GM12878 (cell line): ENCODE results near the gene SMPDL3A. TPM values are rescaled to one million over a fixed set of nuclear protein-coding genes. Genes with fewer than 3 reads are reported as not detected.

Source experiments
- ATAC-seq: fragments of 200-7000 bp; cut with Tn5 transposase; 3 replicates; pipeline ENCODE4 v1.9.1; 2020; ENCODE audit warnings: mild to moderate bottlenecking, moderate library complexity
- BruUV-seq: library from RNA; stranded (reverse); fragments of 400-500 nt; replicated peaks from 2 replicates; lab custom pipeline; 2021; lab: Mats Ljungman, UMichigan
- CTCF ChIA-PET: fragments of 300-600 bp; sonication (Branson Sonifier 250); formaldehyde crosslinking; extraction: SDS; loops from one replicate; lab custom pipeline; 2021; ENCODE audit warnings: inconsistent platforms; lab: Yijun Ruan, JAX
- POLR2A ChIA-PET: fragments of 350-600 bp; formaldehyde crosslinking; extraction: SDS; loops from one replicate; lab custom pipeline; 2021; ENCODE audit warnings: inconsistent platforms; lab: Charles Lee
- RAD21 ChIA-PET: fragments of 300-600 bp; sonication (Branson Sonifier 250); formaldehyde crosslinking; loops from one replicate; lab custom pipeline; 2023; ENCODE audit warnings: antibody characterized with exemption; ENCODE audit not compliant: unreplicated experiment; lab: Charles Lee
- SMC1A ChIA-PET: fragments of 300-600 bp; sonication (Branson Sonifier 250); formaldehyde crosslinking; loops from one replicate; lab custom pipeline; 2023; ENCODE audit not compliant: unreplicated experiment, uncharacterized antibody; lab: Charles Lee
- DNase-seq: peaks from one replicate; pipeline ENCODE4 v3.0.0-alpha.2; 2011; ENCODE audit warnings: low read depth, low spot score
- FAIRE-seq: peaks from 3 replicates; lab custom pipeline; 2011; peaks lifted over from hg19 to GRCh38; lab: Jason Lieb, UNC
- H2AFZ ChIP-seq: 2 replicates; pipeline ENCODE4 v1.6.0; 2011; ENCODE audit warnings: low read depth, low read length, control low read depth; ENCODE audit not compliant: control insufficient read depth
- H3K27ac ChIP-seq: 2 replicates; pipeline ENCODE4 v1.5.1; 2011; ENCODE audit warnings: control low read depth; ENCODE audit not compliant: control insufficient read depth, insufficient read depth
- H3K27me3 ChIP-seq, 2 experiments: replicated peaks in 1 of 2; 2 replicates each; pipeline versions ENCODE4 v1.6.0 to v1.6.1; 2011; ENCODE audit warnings: low read length in 1 of 2; ENCODE audit not compliant: control insufficient read depth in 2 of 2, insufficient read depth in 2 of 2
- H3K36me3 ChIP-seq, 2 experiments: 2 replicates each; pipeline ENCODE4 v1.5.1; 2011; ENCODE audit warnings: low read length in 1 of 2; ENCODE audit not compliant: control insufficient read depth in 2 of 2, insufficient read depth in 2 of 2
- H3K4me1 ChIP-seq: 2 replicates; pipeline ENCODE4 v1.6.1; 2011; ENCODE audit warnings: mild to moderate bottlenecking, low read length, moderate library complexity, mixed read lengths; ENCODE audit not compliant: control insufficient read depth, insufficient read depth
- H3K4me2 ChIP-seq: 2 replicates; pipeline ENCODE4 v1.6.0; 2011; ENCODE audit warnings: control low read depth; ENCODE audit not compliant: control insufficient read depth, insufficient read depth
- H3K4me3 ChIP-seq: fragments of 200-600 bp; sonication (generic); 2 replicates; pipeline ENCODE4 v1.5.1; 2016
- H3K79me2 ChIP-seq: 2 replicates; pipeline ENCODE4 v1.6.0; 2011; ENCODE audit warnings: low read length; ENCODE audit not compliant: control insufficient read depth, insufficient read depth
- H3K9ac ChIP-seq: 2 replicates; pipeline ENCODE4 v1.8.0; 2011; ENCODE audit warnings: low read length, control low read depth, mixed read lengths; ENCODE audit not compliant: control insufficient read depth, insufficient read depth
- H3K9me3 ChIP-seq: replicated peaks from 3 replicates; pipeline ENCODE4 v1.5.1; 2011; ENCODE audit warnings: mild to moderate bottlenecking, low read length; ENCODE audit not compliant: control insufficient read depth, insufficient read depth
- H4K20me1 ChIP-seq: 2 replicates; pipeline ENCODE4 v1.6.0; 2011; ENCODE audit not compliant: control insufficient read depth, insufficient read depth
- BCL11A ChIP-seq: IDR thresholded peaks from 2 replicates; pipeline ENCODE4 v1.6.1; 2011; ENCODE audit warnings: low read depth, low read length
- GABPA ChIP-seq: IDR thresholded peaks from 2 replicates; pipeline ENCODE4 v1.6.1; 2014; ENCODE audit warnings: antibody characterized with exemption, low read depth, mild to moderate bottlenecking, inconsistent platforms
- HDAC2 ChIP-seq: fragments of 200-600 bp; sonication (generic); IDR thresholded peaks from 2 replicates; pipeline ENCODE4 v1.6.1; 2017
- KDM1A ChIP-seq: fragments of 200-600 bp; sonication (generic); IDR thresholded peaks from 2 replicates; pipeline ENCODE4 v1.6.1; 2016; ENCODE audit warnings: borderline replicate concordance
- LARP7 ChIP-seq: fragments of 450-650 bp; IDR thresholded peaks from 2 replicates; pipeline ENCODE4 v1.6.1; 2017; ENCODE audit warnings: mild to moderate bottlenecking
- MTA2 ChIP-seq: fragments of 450-650 bp; IDR thresholded peaks from 2 replicates; pipeline ENCODE4 v1.6.1; 2016; ENCODE audit warnings: low read depth, mild to moderate bottlenecking, moderate library complexity
- NFYA ChIP-seq: IDR thresholded peaks from 2 replicates; pipeline ENCODE4 v1.6.1; 2011; ENCODE audit warnings: low read depth, mild to moderate bottlenecking, low read length, improper control_type of control experiment, borderline replicate concordance
- PAX5 ChIP-seq: IDR thresholded peaks from 2 replicates; pipeline ENCODE4 v1.6.1; 2011; ENCODE audit warnings: low read depth, low read length, borderline replicate concordance
- RAD51 ChIP-seq: fragments of 450-650 bp; IDR thresholded peaks from 2 replicates; pipeline ENCODE4 v1.6.1; 2016; ENCODE audit warnings: moderate library complexity, mild to moderate bottlenecking, inconsistent platforms
- RELA ChIP-seq: fragments of 450-650 bp; IDR thresholded peaks from 2 replicates; pipeline ENCODE4 v1.8.0; 2014; ENCODE audit warnings: borderline replicate concordance; ENCODE audit not compliant: partially characterized antibody
- SIX5 ChIP-seq: IDR thresholded peaks from 2 replicates; pipeline ENCODE4 v1.6.1; 2011; ENCODE audit warnings: mild to moderate bottlenecking, low read depth, low read length, moderate library complexity; ENCODE audit not compliant: severe bottlenecking
- SP1 ChIP-seq: IDR thresholded peaks from one replicate; pipeline ENCODE4 v1.6.1; 2011; ENCODE audit warnings: low read depth, low read length
- SREBF1 ChIP-seq: IDR thresholded peaks from 2 replicates; pipeline ENCODE4 v1.6.1; 2012; ENCODE audit warnings: mild to moderate bottlenecking, low read length
- SREBF2 ChIP-seq: IDR thresholded peaks from 2 replicates; pipeline ENCODE4 v1.6.1; 2012; ENCODE audit warnings: mild to moderate bottlenecking, low read length
- STAT3 ChIP-seq: IDR thresholded peaks from 2 replicates; pipeline ENCODE4 v1.6.1; 2011; ENCODE audit warnings: low read depth, low read length, improper control_type of control experiment
- ZBED1 ChIP-seq: IDR thresholded peaks from 2 replicates; pipeline ENCODE4 v1.6.1; 2016; ENCODE audit warnings: borderline replicate concordance
- WGBS: methylation state at CpG from one replicate; pipeline ENCODE4 v1.1.6; 2016; ENCODE audit warnings: low lambda C conversion rate; ENCODE audit not compliant: insufficient replicate concordance, insufficient coverage; ENCODE audit errors: missing lambda C conversion rate; 5-methylcytosine and 5-hydroxymethylcytosine counted together
- in situ Hi-C: fragments of 300-500 bp; cut with MboI; formaldehyde crosslinking; loops from 9 replicates; pipeline ENCODE4 v1.14.3; 2018; ENCODE audit warnings: mixed read lengths
- intact Hi-C: fragments of 100-400 bp; cut with micrococcal nuclease; formaldehyde crosslinking; loops from one replicate; pipeline ENCODE4 v1.14.2; 2022; ENCODE audit not compliant: unreplicated experiment
- polyA plus RNA-seq, 11 experiments: library from polyadenylated mRNA; depleted of rRNA in 4 of 11; unstranded in 6 of 11; stranded (reverse) in 5 of 11; fragments of >200 nt; fragmentation: Nextera tagmentation in 4 of 11; fragmentation: Illumina TruSeq in 1 of 11; extraction: Ambion mirVana in 4 of 11; extraction: Trizol in 1 of 11; gene quantifications; 1 replicate in 1 of 11; 2 replicates in 10 of 11; pipeline versions ENCODE4 v1.2.1 to v1.2.3, GENCODE V29; 2011 to 2016; ENCODE audit warnings: inconsistent platforms in 2 of 11, missing spikeins in 2 of 11, low read depth in 1 of 11
- total RNA-seq, 4 experiments: library from RNA; depleted of rRNA in 3 of 4; stranded (reverse); fragments of >200 nt in 3 of 4; fragmentation: Illumina TruSeq in 1 of 4; extraction: Trizol in 1 of 4; gene quantifications; 2 replicates each; pipeline versions ENCODE4 v1.2.1 to v1.2.3, GENCODE V29; 2013 to 2021
- TF ChIP-seq, protein P1 (sequence below): fragments of 150-350 bp; IDR thresholded peaks from 2 replicates; pipeline ENCODE4 v1.6.1; 2014; ENCODE audit warnings: mild to moderate bottlenecking, low read depth, low read length

The SMPDL3A gene
- total and polyA plus RNA-seq, 10 of the 15 experiments (the other 5 are each of a cell fraction or from before 2014, with no cell fraction given): 0.05 to 0.91 (median 0.09) TPM; not detected in 3

DNA sequence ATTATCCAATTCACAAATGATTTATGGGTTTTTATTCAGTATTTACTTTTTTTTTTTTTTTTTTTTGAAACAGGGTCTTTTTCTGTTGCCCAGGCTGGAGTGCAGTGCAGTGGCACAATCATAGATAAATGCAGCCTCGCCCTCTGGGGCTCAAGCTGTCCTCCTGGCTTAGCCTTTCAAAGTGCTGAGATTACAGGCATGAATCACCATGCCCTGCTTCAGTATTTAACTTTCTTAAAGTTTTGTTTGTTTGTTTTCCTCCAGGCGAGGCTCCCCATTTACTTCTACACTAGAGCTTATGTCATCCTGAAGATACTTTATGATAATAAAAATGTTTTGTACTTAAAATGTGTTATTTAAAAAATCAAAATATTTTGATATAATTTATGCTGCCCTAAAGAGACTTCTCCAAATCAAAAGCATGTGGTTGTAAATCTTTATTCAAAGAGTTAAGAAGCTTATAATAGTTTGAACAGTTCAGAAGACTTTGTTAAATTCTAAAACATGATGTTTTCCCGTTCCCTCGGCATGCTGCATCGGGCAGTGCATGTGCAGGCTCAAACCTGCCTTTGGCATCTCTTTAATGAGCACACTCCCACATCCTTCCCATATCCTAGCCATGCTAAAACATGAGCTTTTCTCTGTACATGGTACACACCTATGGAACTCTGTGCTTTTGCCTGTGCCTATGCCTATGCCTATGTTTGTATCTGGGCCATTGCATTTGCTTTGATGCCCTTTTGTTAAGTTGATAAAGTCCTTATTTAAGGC is 11.0 kb downstream of the SMPDL3A start (continued):
- no peak for TF ChIP-seq GABPA
- TF ChIP-seq SIX5: no peak

DNA sequence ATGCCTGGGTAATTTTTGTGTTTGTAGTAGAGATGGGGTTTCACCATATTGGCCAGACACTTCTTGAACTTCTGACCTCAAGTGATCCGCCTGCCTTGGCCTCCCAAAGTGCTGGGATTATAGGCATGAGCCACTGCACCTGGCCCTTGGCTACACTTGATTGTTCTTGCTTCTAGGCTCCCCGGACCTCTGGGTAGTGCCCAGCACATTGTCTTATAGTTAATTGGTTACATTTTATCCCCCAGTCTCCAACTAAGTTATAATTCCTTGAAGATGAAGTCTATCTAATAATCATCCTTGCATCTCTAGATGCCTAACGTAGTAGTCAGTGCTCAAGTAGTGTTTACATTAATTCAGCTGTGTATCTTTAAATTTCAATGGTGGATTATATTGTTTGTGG is 11.8 kb downstream of the SMPDL3A start:
- Histone ChIP-seq H3K9ac (no peak overlapping the region), H2AFZ (no peak overlapping the region), H3K36me3 (no peaks in the 10 kb centered on the region), H3K79me2 (no peaks in the 10 kb centered on the region), H4K20me1 (no peaks in the 10 kb centered on the region), H3K4me3 (no peak overlapping the region), H3K4me2 (no peak overlapping the region), H3K27me3 (no peaks in the 10 kb centered on the region), H3K9me3 (no peaks in the 10 kb centered on the region), H3K27ac (no peak overlapping the region), H3K4me1 (no peaks in the 10 kb centered on the region)
- POLR2A ChIA-PET: interaction anchor here (1.1 kb wide), 1 partner anchor 12 kb away, joined by 5 read pairs; the partner anchor contains the start of gene SMPDL3A
- CTCF ChIA-PET: interaction anchor here (0.6 to 7.5 kb wide), 13 partner anchors 11 to 1150 kb away, joined by 3 to 59 read pairs (median 4); no protein-coding TSS in a partner anchor
- DNase-seq (no peak), ATAC-seq (no peak), FAIRE-seq (no peak)
- no peak for TF ChIP-seq SP1
- TF ChIP-seq NFYA: no peak
- TF ChIP-seq RAD51: no peak
- no peak for TF ChIP-seq ZBED1
- TF ChIP-seq LARP7: no peak
- no peak for TF ChIP-seq SREBF1
- TF ChIP-seq SREBF2: no peak
- TF ChIP-seq GABPA: no peak
- TF ChIP-seq HDAC2: no peak
- TF ChIP-seq PAX5: no peak
- TF ChIP-seq MTA2: no peak
- TF ChIP-seq, protein P1, sequence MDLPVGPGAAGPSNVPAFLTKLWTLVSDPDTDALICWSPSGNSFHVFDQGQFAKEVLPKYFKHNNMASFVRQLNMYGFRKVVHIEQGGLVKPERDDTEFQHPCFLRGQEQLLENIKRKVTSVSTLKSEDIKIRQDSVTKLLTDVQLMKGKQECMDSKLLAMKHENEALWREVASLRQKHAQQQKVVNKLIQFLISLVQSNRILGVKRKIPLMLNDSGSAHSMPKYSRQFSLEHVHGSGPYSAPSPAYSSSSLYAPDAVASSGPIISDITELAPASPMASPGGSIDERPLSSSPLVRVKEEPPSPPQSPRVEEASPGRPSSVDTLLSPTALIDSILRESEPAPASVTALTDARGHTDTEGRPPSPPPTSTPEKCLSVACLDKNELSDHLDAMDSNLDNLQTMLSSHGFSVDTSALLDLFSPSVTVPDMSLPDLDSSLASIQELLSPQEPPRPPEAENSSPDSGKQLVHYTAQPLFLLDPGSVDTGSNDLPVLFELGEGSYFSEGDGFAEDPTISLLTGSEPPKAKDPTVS: no peak
- no peak for TF ChIP-seq RELA
- no peak for TF ChIP-seq STAT3
- no peak for TF ChIP-seq KDM1A
- no peak for TF ChIP-seq BCL11A
- SMC1A ChIA-PET: interaction anchor here (0.8 to 3.8 kb wide), 12 partner anchors 8 to 69 kb away, joined by 3 to 42 read pairs (median 4); partner anchors contain the start of gene SMPDL3A
- 22% methylated on average over 3 of the region's 3 CpGs for WGBS
- intact Hi-C loops: no loop called here
- RAD21 ChIA-PET: interaction anchor here (1.3 kb wide), 1 partner anchor 68 kb away, joined by 6 read pairs; no protein-coding TSS in a partner anchor
- BruUV-seq: no TSS peak
- in situ Hi-C loops: no loop called here
